Neuronal stem cell (in vitro differentiated cells): Measurements from ENCODE around the gene IL11RA.

Experiments used
- DNase-seq: peaks from one replicate; pipeline ENCODE4 v3.0.0-alpha.2; 2013; ENCODE audit warnings: low spot score
- H2AFZ ChIP-seq: one replicate; pipeline ENCODE4 v1.6.1; 2013; ENCODE audit warnings: mild to moderate bottlenecking, low read length, inconsistent platforms
- H2AK5ac ChIP-seq: 2 replicates; pipeline ENCODE4 v1.6.1; 2013; ENCODE audit warnings: low read depth, mild to moderate bottlenecking, inconsistent platforms, low read length, moderate library complexity, mixed read lengths
- H2BK120ac ChIP-seq: 2 replicates; pipeline ENCODE4 v1.6.1; 2013; ENCODE audit warnings: low read depth, mild to moderate bottlenecking, inconsistent platforms, low read length, moderate library complexity, mixed read lengths
- H2BK12ac ChIP-seq: one replicate; pipeline ENCODE4 v1.6.1; 2013; ENCODE audit warnings: low read length, inconsistent platforms
- H2BK15ac ChIP-seq: 2 replicates; pipeline ENCODE4 v1.6.1; 2013; ENCODE audit warnings: mild to moderate bottlenecking, low read length, inconsistent platforms, mixed read lengths
- H2BK5ac ChIP-seq: one replicate; pipeline ENCODE4 v1.6.1; 2013; ENCODE audit warnings: inconsistent platforms, mild to moderate bottlenecking, low read length, moderate library complexity
- H3K14ac ChIP-seq: one replicate; pipeline ENCODE4 v1.6.1; 2013; ENCODE audit warnings: low read length, inconsistent platforms
- H3K18ac ChIP-seq: 2 replicates; pipeline ENCODE4 v1.6.1; 2013; ENCODE audit warnings: low read length, inconsistent platforms
- H3K23ac ChIP-seq: 2 replicates; pipeline ENCODE4 v1.6.1; 2013; ENCODE audit warnings: low read depth, mild to moderate bottlenecking, mixed read lengths, low read length, inconsistent platforms; ENCODE audit not compliant: poor library complexity
- H3K27ac ChIP-seq: replicated peaks from 3 replicates; pipeline ENCODE4 v1.5.1; 2013; ENCODE audit warnings: low read length, inconsistent platforms
- H3K27me3 ChIP-seq, 3 experiments: 2 replicates each; pipeline ENCODE4 v1.6.1; 2013; ENCODE audit warnings: low read length in 3 of 3, mild to moderate bottlenecking in 2 of 3, inconsistent platforms in 1 of 3, low read depth in 1 of 3, mixed read lengths in 1 of 3, moderate library complexity in 1 of 3; ENCODE audit not compliant: control insufficient read depth in 3 of 3, insufficient read depth in 3 of 3
- H3K36me3 ChIP-seq, 2 donors: replicated peaks in 1 of 2; 2 replicates each; pipeline ENCODE4 v1.6.1; 2013; ENCODE audit warnings: low read length in 2 of 2; ENCODE audit not compliant: control insufficient read depth in 2 of 2, insufficient read depth in 2 of 2
- H3K4ac ChIP-seq: 2 replicates; pipeline ENCODE4 v1.6.1; 2013; ENCODE audit warnings: inconsistent platforms, mild to moderate bottlenecking, low read length, moderate library complexity
- H3K4me1 ChIP-seq, 2 donors: 1 replicate in 1 of 2; 2 replicates in 1 of 2; pipeline ENCODE4 v1.6.1; 2013; ENCODE audit warnings: low read length in 2 of 2, low read depth in 1 of 2; ENCODE audit not compliant: control insufficient read depth in 2 of 2, insufficient read depth in 1 of 2
- H3K4me2 ChIP-seq: one replicate; pipeline ENCODE4 v1.6.1; 2013; ENCODE audit warnings: mild to moderate bottlenecking, low read length, inconsistent platforms; ENCODE audit not compliant: insufficient read depth, poor library complexity, severe bottlenecking
- H3K4me3 ChIP-seq, 2 donors: 2 replicates each; pipeline ENCODE4 v1.5.1; 2013; ENCODE audit warnings: low read length in 2 of 2, mild to moderate bottlenecking in 2 of 2, inconsistent platforms in 1 of 2, moderate library complexity in 1 of 2
- H3K79me1 ChIP-seq: one replicate; pipeline ENCODE4 v1.6.1; 2013; ENCODE audit warnings: low read depth, mild to moderate bottlenecking, inconsistent platforms, low read length, moderate library complexity
- H3K9ac ChIP-seq: one replicate; pipeline ENCODE4 v1.6.1; 2013; ENCODE audit warnings: mild to moderate bottlenecking, low read depth, low read length, inconsistent platforms; ENCODE audit not compliant: poor library complexity
- H3K9me3 ChIP-seq, 2 donors: replicated peaks in 1 of 2; 2 replicates each; pipeline versions ENCODE3 to v1.6.1; 2013; ENCODE audit warnings: low read length in 2 of 2, mild to moderate bottlenecking in 2 of 2, inconsistent platforms in 1 of 2, low read depth in 1 of 2, mixed read lengths in 1 of 2, moderate library complexity in 1 of 2; ENCODE audit not compliant: control insufficient read depth in 2 of 2, insufficient read depth in 1 of 2
- H4K8ac ChIP-seq: one replicate; pipeline ENCODE4 v1.6.1; 2013; ENCODE audit warnings: low read depth, mild to moderate bottlenecking, inconsistent platforms, low read length, moderate library complexity
- H4K91ac ChIP-seq: one replicate; pipeline ENCODE4 v1.6.1; 2013; ENCODE audit warnings: low read length, low read depth, mild to moderate bottlenecking, inconsistent platforms; ENCODE audit not compliant: poor library complexity
- WGBS, 2 donors: extraction: QIAGEN DNeasy Blood & Tissue Kit; methylation state at CpG; one replicate each; pipeline ENCODE4 v1.1.7; 2013; ENCODE audit warnings: missing lambda C conversion rate in 2 of 2, mixed read lengths in 1 of 2; ENCODE audit not compliant: insufficient read length in 2 of 2, insufficient replicate concordance in 1 of 2; ENCODE audit errors: extremely low coverage in 2 of 2; 5-methylcytosine and 5-hydroxymethylcytosine counted together

The IL11RA gene

GRCh38 chr9:34690983-34691935 is 39.3 kb downstream of the IL11RA start, which contains the start of gene CCL19:
CCL19 (minus strand) TSS chr9:34691276; CDS start chr9:34691139, 137 bp downstream.
- H2BK5ac ChIP-seq = no peak within 1 kb of the TSS
- H3K4ac ChIP-seq = no peak within 1 kb of the TSS
- no CpG with 5 or more reads among the region's 6 CpGs for WGBS, 2 donors
- H3K18ac ChIP-seq = peak within 1 kb of the TSS; percentile 53
- no peak for DNase-seq
- peak within 1 kb of the TSS; percentile 78 for H3K23ac ChIP-seq
- no peak within 1 kb of the TSS for H2AFZ ChIP-seq
- no peak within 1 kb of the TSS for H2BK120ac ChIP-seq
- H3K9me3 ChIP-seq = peaks cover 0 to 2% of the 10 kb centered on the region in 2 donors
- H3K79me1 ChIP-seq = no peaks in the 10 kb centered on the region
- H3K4me3 ChIP-seq = no peak within 1 kb of the TSS
- peaks cover 0 to 6% (median 0%) of the 10 kb centered on the region in 3 experiments for H3K27me3 ChIP-seq
- H3K4me1 ChIP-seq = no peaks in the 10 kb centered on the region
- H4K91ac ChIP-seq = no peak within 1 kb of the TSS
- H3K9ac ChIP-seq = no peak within 1 kb of the TSS
- no peak within 1 kb of the TSS for H3K27ac ChIP-seq
- no peak within 1 kb of the TSS for H3K4me2 ChIP-seq
- peak within 1 kb of the TSS; percentile 8 for H3K14ac ChIP-seq
- no peaks in the 10 kb centered on the region for H3K36me3 ChIP-seq
- H2AK5ac ChIP-seq = no peak within 1 kb of the TSS
- H4K8ac ChIP-seq = no peak within 1 kb of the TSS
- no peak within 1 kb of the TSS for H2BK12ac ChIP-seq
- no peak within 1 kb of the TSS for H2BK15ac ChIP-seq

GRCh38 chr9:34691936-34692315 is 39.9 kb downstream of the IL11RA start:
- H3K27ac ChIP-seq = no peak overlapping the region
- no peak overlapping the region for H2AK5ac ChIP-seq
- no peaks in the 10 kb centered on the region for H3K36me3 ChIP-seq
- H2BK12ac ChIP-seq = no peak overlapping the region
- H3K23ac ChIP-seq = no peak overlapping the region
- H3K27me3 ChIP-seq = peaks cover 0 to 10% (median 0%) of the 10 kb centered on the region in 3 experiments
- no peak overlapping the region for H4K8ac ChIP-seq
- H2BK5ac ChIP-seq = no peak overlapping the region
- H4K91ac ChIP-seq = no peak overlapping the region
- H3K18ac ChIP-seq = no peak overlapping the region
- H3K9ac ChIP-seq = no peak overlapping the region
- DNase-seq = no peak
- H3K14ac ChIP-seq = no peak overlapping the region
- H3K9me3 ChIP-seq = peaks cover 0 to 2% of the 10 kb centered on the region in 2 donors
- no peak overlapping the region for H2AFZ ChIP-seq
- no peaks in the 10 kb centered on the region for H3K79me1 ChIP-seq
- no peak overlapping the region for H2BK120ac ChIP-seq
- no peaks in the 10 kb centered on the region for H3K4me1 ChIP-seq
- no peak overlapping the region for H2BK15ac ChIP-seq
- no CpG with 5 or more reads among the region's 5 CpGs for WGBS, 2 donors
- no peak overlapping the region for H3K4ac ChIP-seq
- H3K4me3 ChIP-seq = no peak overlapping the region
- no peak overlapping the region for H3K4me2 ChIP-seq

GRCh38 chr9:34693560-34693959 is 41.6 kb downstream of the IL11RA start:
- Histone ChIP-seq H2BK5ac (no peak overlapping the region), H3K4me2 (no peak overlapping the region), H3K4me3 (no peak overlapping the region), H3K9ac (no peak overlapping the region), H3K14ac (no peak overlapping the region), H2AFZ (no peak overlapping the region), H4K91ac (no peak overlapping the region), H3K36me3 (no peaks in the 10 kb centered on the region), H2BK15ac (no peak overlapping the region), H4K8ac (no peak overlapping the region), H3K4me1 (no peaks in the 10 kb centered on the region), H3K27ac (no peak overlapping the region), H2AK5ac (no peak overlapping the region), H2BK12ac (no peak overlapping the region), H3K4ac (no peak overlapping the region), H3K18ac (no peak overlapping the region), H3K79me1 (no peaks in the 10 kb centered on the region), H3K27me3 (peaks cover 0 to 25% (median 0%) of the 10 kb centered on the region in 3 experiments), H3K9me3 (peaks cover 0 to 2% of the 10 kb centered on the region in 2 donors), H3K23ac (no peak overlapping the region), H2BK120ac (no peak overlapping the region)
- no CpG with 5 or more reads among the region's 2 CpGs for WGBS, 2 donors
- DNase-seq = no peak

GRCh38 chr9:34694811-34695210 is 42.8 kb downstream of the IL11RA start:
- H3K79me1 ChIP-seq = no peaks in the 10 kb centered on the region
- no peak for DNase-seq

More at GRCh38 chr9:34694811-34695210, 42.8 kb downstream of the IL11RA start:
- Histone ChIP-seq H2AFZ (no peak overlapping the region), H2AK5ac (no peak overlapping the region), H4K91ac (no peak overlapping the region), H3K4me1 (no peaks in the 10 kb centered on the region), H3K4me3 (no peak overlapping the region), H3K18ac (no peak overlapping the region), H3K27me3 (peaks cover 0 to 37% (median 4%) of the 10 kb centered on the region in 3 experiments), H3K27ac (no peak overlapping the region), H3K4ac (no peak overlapping the region), H2BK15ac (no peak overlapping the region), H2BK120ac (no peak overlapping the region), H3K9me3 (peaks cover 0 to 2% of the 10 kb centered on the region in 2 donors), H3K14ac (no peak overlapping the region), H2BK12ac (no peak overlapping the region), H3K9ac (no peak overlapping the region), H4K8ac (no peak overlapping the region), H3K23ac (no peak overlapping the region), H3K36me3 (no peaks in the 10 kb centered on the region), H2BK5ac (no peak overlapping the region), H3K4me2 (no peak overlapping the region)
